ENCODE data around the gene EFL1.

DNA sequence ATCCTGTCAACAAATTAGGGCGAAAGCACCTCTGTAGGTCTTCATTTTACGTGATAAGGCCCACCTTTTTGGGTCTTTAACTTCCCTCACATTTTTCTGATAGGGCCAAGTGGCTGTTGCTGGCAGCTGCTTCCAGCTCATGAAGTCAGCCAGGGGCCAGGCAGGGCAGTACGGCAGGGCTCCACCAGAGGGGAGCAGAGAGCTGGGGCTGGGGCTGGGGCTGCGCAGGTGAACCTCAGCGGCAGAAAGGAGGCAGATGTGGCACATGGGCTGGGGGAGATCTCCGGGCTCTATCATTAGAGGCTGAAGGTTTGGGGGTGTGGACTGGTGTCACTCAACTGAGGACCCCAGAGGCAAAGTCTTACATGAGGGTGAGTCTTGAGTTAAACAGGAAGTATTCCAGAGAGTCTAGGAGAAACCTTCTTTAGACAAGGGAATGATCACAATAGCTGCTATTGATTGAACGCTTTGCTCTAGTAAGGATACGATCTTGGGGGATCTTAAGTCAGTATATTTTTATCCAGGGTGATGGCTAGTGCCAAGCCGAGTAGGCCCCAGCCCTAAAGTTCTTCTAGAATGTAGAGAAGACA lies 153.9 kb downstream of the EFL1 start:
- TF ChIP-seq, protein P1, sequence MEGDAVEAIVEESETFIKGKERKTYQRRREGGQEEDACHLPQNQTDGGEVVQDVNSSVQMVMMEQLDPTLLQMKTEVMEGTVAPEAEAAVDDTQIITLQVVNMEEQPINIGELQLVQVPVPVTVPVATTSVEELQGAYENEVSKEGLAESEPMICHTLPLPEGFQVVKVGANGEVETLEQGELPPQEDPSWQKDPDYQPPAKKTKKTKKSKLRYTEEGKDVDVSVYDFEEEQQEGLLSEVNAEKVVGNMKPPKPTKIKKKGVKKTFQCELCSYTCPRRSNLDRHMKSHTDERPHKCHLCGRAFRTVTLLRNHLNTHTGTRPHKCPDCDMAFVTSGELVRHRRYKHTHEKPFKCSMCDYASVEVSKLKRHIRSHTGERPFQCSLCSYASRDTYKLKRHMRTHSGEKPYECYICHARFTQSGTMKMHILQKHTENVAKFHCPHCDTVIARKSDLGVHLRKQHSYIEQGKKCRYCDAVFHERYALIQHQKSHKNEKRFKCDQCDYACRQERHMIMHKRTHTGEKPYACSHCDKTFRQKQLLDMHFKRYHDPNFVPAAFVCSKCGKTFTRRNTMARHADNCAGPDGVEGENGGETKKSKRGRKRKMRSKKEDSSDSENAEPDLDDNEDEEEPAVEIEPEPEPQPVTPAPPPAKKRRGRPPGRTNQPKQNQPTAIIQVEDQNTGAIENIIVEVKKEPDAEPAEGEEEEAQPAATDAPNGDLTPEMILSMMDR (IDR thresholded peaks at IDR 0.05; ENCODE audit: poor library complexity, severe bottlenecking), result no peak
- TF ChIP-seq RAD21 (conservative IDR thresholded peaks at IDR 0.05), result no peak
- no peak for TF ChIP-seq SMC3 (conservative IDR thresholded peaks at IDR 0.05; ENCODE audit: poor library complexity)
- no peak for TF ChIP-seq POLR2AphosphoS5 (IDR thresholded peaks at IDR 0.05)
- TF ChIP-seq, protein P2, sequence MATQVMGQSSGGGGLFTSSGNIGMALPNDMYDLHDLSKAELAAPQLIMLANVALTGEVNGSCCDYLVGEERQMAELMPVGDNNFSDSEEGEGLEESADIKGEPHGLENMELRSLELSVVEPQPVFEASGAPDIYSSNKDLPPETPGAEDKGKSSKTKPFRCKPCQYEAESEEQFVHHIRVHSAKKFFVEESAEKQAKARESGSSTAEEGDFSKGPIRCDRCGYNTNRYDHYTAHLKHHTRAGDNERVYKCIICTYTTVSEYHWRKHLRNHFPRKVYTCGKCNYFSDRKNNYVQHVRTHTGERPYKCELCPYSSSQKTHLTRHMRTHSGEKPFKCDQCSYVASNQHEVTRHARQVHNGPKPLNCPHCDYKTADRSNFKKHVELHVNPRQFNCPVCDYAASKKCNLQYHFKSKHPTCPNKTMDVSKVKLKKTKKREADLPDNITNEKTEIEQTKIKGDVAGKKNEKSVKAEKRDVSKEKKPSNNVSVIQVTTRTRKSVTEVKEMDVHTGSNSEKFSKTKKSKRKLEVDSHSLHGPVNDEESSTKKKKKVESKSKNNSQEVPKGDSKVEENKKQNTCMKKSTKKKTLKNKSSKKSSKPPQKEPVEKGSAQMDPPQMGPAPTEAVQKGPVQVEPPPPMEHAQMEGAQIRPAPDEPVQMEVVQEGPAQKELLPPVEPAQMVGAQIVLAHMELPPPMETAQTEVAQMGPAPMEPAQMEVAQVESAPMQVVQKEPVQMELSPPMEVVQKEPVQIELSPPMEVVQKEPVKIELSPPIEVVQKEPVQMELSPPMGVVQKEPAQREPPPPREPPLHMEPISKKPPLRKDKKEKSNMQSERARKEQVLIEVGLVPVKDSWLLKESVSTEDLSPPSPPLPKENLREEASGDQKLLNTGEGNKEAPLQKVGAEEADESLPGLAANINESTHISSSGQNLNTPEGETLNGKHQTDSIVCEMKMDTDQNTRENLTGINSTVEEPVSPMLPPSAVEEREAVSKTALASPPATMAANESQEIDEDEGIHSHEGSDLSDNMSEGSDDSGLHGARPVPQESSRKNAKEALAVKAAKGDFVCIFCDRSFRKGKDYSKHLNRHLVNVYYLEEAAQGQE (IDR thresholded peaks at IDR 0.05; ENCODE audit: borderline replicate concordance), result no peak
- TF ChIP-seq TAF1 (IDR thresholded peaks at IDR 0.05; ENCODE audit: low read depth), result no peak
